ENCODE data around the gene UMAD1. TPM values are rescaled to one million over a fixed set of nuclear protein-coding genes. Genes with fewer than 3 reads are reported as not detected.

Gene UMAD1
- total and polyA plus RNA-seq, 7 donors: 8.7 to 51.1 (median 15.6) TPM

- no peak for DNase-seq
- intact Hi-C loops (cut with DNase I): no loop called here
- TF ChIP-seq POLR2A (IDR thresholded peaks at IDR 0.05): no peak
- TF ChIP-seq EP300 (IDR thresholded peaks at IDR 0.05): no peak
- no peak for TF ChIP-seq CTCF (IDR thresholded peaks at IDR 0.05)
- no peak for TF ChIP-seq POLR2AphosphoS5 (IDR thresholded peaks at IDR 0.05)
- Histone ChIP-seq H3K4me3 (no peak overlapping the region), H3K27ac (peak overlapping the region in 1 of 4 donors; percentile 20), H3K27me3 (no peaks in the 10 kb centered on the region), H3K4me1 (peaks cover 0 to 15% (median 9%) of the 10 kb centered on the region in 4 donors), H3K36me3 (no peaks in the 10 kb centered on the region), H3K9me3 (no peaks in the 10 kb centered on the region)
- 69 to 73% methylated on average over 4 of the region's 4 CpGs for WGBS, 2 donors
Measured at GRCh38 chr7:7909376-7909775, 268.8 kb downstream of the UMAD1 start.

- Histone ChIP-seq H3K27ac (no peak overlapping the region), H3K9me3 (no peaks in the 10 kb centered on the region), H3K4me1 (peaks cover 0 to 15% (median 9%) of the 10 kb centered on the region in 4 donors), H3K27me3 (no peaks in the 10 kb centered on the region), H3K4me3 (no peak overlapping the region), H3K36me3 (no peaks in the 10 kb centered on the region)
- 69 to 73% methylated on average over 4 of the region's 4 CpGs for WGBS, 2 donors
- no peak for DNase-seq
- intact Hi-C loops (cut with DNase I): no loop called here
- TF ChIP-seq CTCF (IDR thresholded peaks at IDR 0.05) (no peak), POLR2AphosphoS5 (IDR thresholded peaks at IDR 0.05) (no peak), EP300 (IDR thresholded peaks at IDR 0.05) (no peak), POLR2A (IDR thresholded peaks at IDR 0.05) (no peak)
Measured at GRCh38 chr7:7911369-7912123, 271.0 kb downstream of the UMAD1 start.

GRCh38 chr7:7912937-7913336, 272.4 kb downstream of the UMAD1 start:
- no peaks in the 10 kb centered on the region for H3K27me3 ChIP-seq
- intact Hi-C loops (cut with DNase I): no loop called here
- TF ChIP-seq POLR2A (IDR thresholded peaks at IDR 0.05) (no peak), CTCF (IDR thresholded peaks at IDR 0.05) (no peak), EP300 (IDR thresholded peaks at IDR 0.05) (no peak), POLR2AphosphoS5 (IDR thresholded peaks at IDR 0.05) (no peak)
- no peak overlapping the region for H3K27ac ChIP-seq
- H3K36me3 ChIP-seq: no peaks in the 10 kb centered on the region
- no peaks in the 10 kb centered on the region for H3K9me3 ChIP-seq
- 85% methylated on average over 3 of the region's 3 CpGs for WGBS, 2 donors
- H3K4me3 ChIP-seq: no peak overlapping the region
- no peak for DNase-seq
- H3K4me1 ChIP-seq: peaks cover 0 to 15% (median 9%) of the 10 kb centered on the region in 4 donors

GRCh38 chr7:7913504-7913903, 273.0 kb downstream of the UMAD1 start:
- Histone ChIP-seq H3K4me3 (no peak overlapping the region), H3K9me3 (no peaks in the 10 kb centered on the region), H3K27me3 (no peaks in the 10 kb centered on the region), H3K27ac (no peak overlapping the region), H3K36me3 (no peaks in the 10 kb centered on the region), H3K4me1 (peaks cover 0 to 15% (median 9%) of the 10 kb centered on the region in 4 donors)
- intact Hi-C loops (cut with DNase I): no loop called here
- TF ChIP-seq EP300 (IDR thresholded peaks at IDR 0.05) (no peak), POLR2A (IDR thresholded peaks at IDR 0.05) (no peak), POLR2AphosphoS5 (IDR thresholded peaks at IDR 0.05) (no peak)
- 14 to 58% methylated on average over 3 of the region's 3 CpGs for WGBS, 2 donors
- DNase-seq: no peak

- intact Hi-C loops (cut with DNase I): no loop called here
- Histone ChIP-seq H3K4me3 (no peak overlapping the region), H3K4me1 (peaks cover 0 to 15% (median 9%) of the 10 kb centered on the region in 4 donors), H3K36me3 (no peaks in the 10 kb centered on the region), H3K27me3 (no peaks in the 10 kb centered on the region), H3K9me3 (no peaks in the 10 kb centered on the region), H3K27ac (no peak overlapping the region)
- TF ChIP-seq EP300 (IDR thresholded peaks at IDR 0.05) (no peak), POLR2A (IDR thresholded peaks at IDR 0.05) (no peak)
- no peak for DNase-seq
- 96 to 99% methylated on average over 2 of the region's 2 CpGs for WGBS, 2 donors
Measured at GRCh38 chr7:7914547-7914946, 274.0 kb downstream of the UMAD1 start.

All from sigmoid colon (tissue), 7 donors.